ENCODE measurements around the gene HNMT. TPM values are rescaled to one million over a fixed set of nuclear protein-coding genes. Genes with fewer than 3 reads are reported as not detected.

HNMT gene
- total and polyA plus RNA-seq, 2 of the 13 experiments (the other 11 are each of a cell fraction or from before 2014, with no cell fraction given), result 279 to 309 TPM

- TF ChIP-seq ZNF639 (CRISPR knock-in tag; conservative IDR thresholded peaks at IDR 0.05), result no peak; the same call in 1 of the 2 replicates
- TF ChIP-seq BCL6 (CRISPR knock-in tag; IDR thresholded peaks at IDR 0.05), result peak; percentile 85
- no peak for TF ChIP-seq POGZ (CRISPR knock-in tag; IDR thresholded peaks at IDR 0.05)
- TF ChIP-seq ZEB1 (IDR thresholded peaks at IDR 0.05; ENCODE audit: insufficient replicate concordance, low read depth), result no peak
- peak; percentile 76 for TF ChIP-seq ZNF501 (CRISPR knock-in tag; IDR thresholded peaks at IDR 0.05)
- peak; percentile 84 for TF ChIP-seq RERE (CRISPR knock-in tag; IDR thresholded peaks at IDR 0.05; ENCODE audit: low read depth)
- no peak for TF ChIP-seq CERS6 (CRISPR knock-in tag; IDR thresholded peaks at IDR 0.05)
- peak; percentile 83 for TF ChIP-seq TBX3 (IDR thresholded peaks at IDR 0.05; ENCODE audit: borderline replicate concordance)
- TF ChIP-seq SNAPC4 (CRISPR knock-in tag; IDR thresholded peaks at IDR 0.05), result no peak
- no peak for TF ChIP-seq ZBTB3 (CRISPR knock-in tag; IDR thresholded peaks at IDR 0.05; ENCODE audit: borderline replicate concordance, low read depth)
- no peak for TF ChIP-seq SP4 (CRISPR knock-in tag; IDR thresholded peaks at IDR 0.05)
- TF ChIP-seq ZNF782 (CRISPR knock-in tag; IDR thresholded peaks at IDR 0.05; ENCODE audit: borderline replicate concordance), result no peak
- no peak for TF ChIP-seq TEAD2 (CRISPR knock-in tag; IDR thresholded peaks at IDR 0.05)
- no peak for TF ChIP-seq PAF1 (CRISPR knock-in tag; IDR thresholded peaks at IDR 0.05)
- no peak for TF ChIP-seq ZNF256 (CRISPR knock-in tag; conservative IDR thresholded peaks at IDR 0.05)
Observed at GRCh38 chr2:137942833-137943677, 21.2 kb upstream of the HNMT start (continued).

Measured in HepG2 (cell line).